ENCODE measurements around the gene NHP2. TPM values are rescaled to one million over a fixed set of nuclear protein-coding genes. Genes with fewer than 3 reads are reported as not detected.

NHP2 gene
- total RNA-seq, 6 experiments from 2014 or later = 35.5 to 174 (median 43.9) TPM

- no peaks in the 10 kb centered on the region for H3K36me3 ChIP-seq
- intact Hi-C loops (cut with DNase I) = no loop called here
- no peaks in the 10 kb centered on the region for H3K4me1 ChIP-seq
- no peaks in the 10 kb centered on the region for H3K9me3 ChIP-seq
- H3K27me3 ChIP-seq = no peaks in the 10 kb centered on the region
- H3K4me3 ChIP-seq = no peak overlapping the region
- 26% methylated on average over 3 of the region's 4 CpGs for WGBS (ENCODE audit: insufficient coverage, low coverage, low lambda C conversion rate, missing lambda C conversion rate)
- DNase-seq = no peak
- ATAC-seq = peak in 1 of 4 donors; percentile 19
- no peak overlapping the region for H3K27ac ChIP-seq
- TF ChIP-seq CTCF (IDR thresholded peaks at IDR 0.05) (no peak), POLR2A (IDR thresholded peaks at IDR 0.05) (no peak)
These were observed 28.6 kb upstream of the NHP2 start for GRCh38 chr5:178182158-178182876.

DNA sequence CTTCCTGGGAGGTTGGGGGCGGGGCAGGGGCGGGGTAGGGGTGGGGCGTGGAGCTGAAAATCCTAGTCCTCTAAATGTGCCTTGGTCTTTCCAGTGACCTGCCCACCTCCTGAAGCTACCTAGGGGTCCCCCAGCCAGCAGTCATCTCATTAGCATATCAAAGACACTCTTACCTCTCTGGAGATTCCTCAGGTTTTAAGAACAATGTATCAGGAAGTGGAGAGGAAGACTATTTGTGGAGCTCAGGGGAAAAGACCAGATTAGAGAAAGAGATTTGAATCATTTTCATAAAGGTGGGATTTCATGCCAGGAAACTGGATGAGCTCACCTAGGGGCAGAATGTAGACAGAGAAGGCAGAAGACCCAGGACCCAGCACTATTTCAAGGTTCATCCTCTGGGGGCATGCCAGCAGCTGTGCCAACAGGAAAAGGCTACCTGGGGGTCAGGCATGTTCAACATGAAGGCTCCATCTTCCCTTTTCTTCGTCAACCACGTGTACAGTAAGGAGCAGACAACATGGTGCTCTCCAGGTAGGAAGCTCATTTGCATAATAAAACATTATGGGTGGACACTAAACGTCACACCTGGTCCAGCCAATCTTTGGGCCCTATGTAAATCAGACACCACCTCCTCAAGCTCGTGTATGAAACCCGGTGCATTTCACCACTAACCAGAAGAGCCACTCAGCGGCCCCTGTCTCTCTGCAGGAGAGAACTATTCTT is 26.6 kb upstream of the NHP2 start:
- intact Hi-C loops (cut with DNase I) = no loop called here
- H3K9me3 ChIP-seq = no peaks in the 10 kb centered on the region
- 35% methylated on average over 6 of the region's 9 CpGs for WGBS (ENCODE audit: insufficient coverage, low coverage, low lambda C conversion rate, missing lambda C conversion rate)
- ATAC-seq (no peak), DNase-seq (no peak)
- H3K27me3 ChIP-seq = no peaks in the 10 kb centered on the region
- H3K27ac ChIP-seq = no peak overlapping the region
- no peaks in the 10 kb centered on the region for H3K36me3 ChIP-seq
- no peaks in the 10 kb centered on the region for H3K4me1 ChIP-seq
- TF ChIP-seq POLR2A (IDR thresholded peaks at IDR 0.05) (no peak), CTCF (IDR thresholded peaks at IDR 0.05) (no peak)
- H3K4me3 ChIP-seq = no peak overlapping the region

GRCh38 chr5:178177569-178177968 is 23.9 kb upstream of the NHP2 start:
- intact Hi-C loops (cut with DNase I) = no loop called here
- TF ChIP-seq POLR2A (IDR thresholded peaks at IDR 0.05) (no peak), CTCF (IDR thresholded peaks at IDR 0.05) (no peak)
- Histone ChIP-seq H3K36me3 (no peaks in the 10 kb centered on the region), H3K27me3 (no peaks in the 10 kb centered on the region), H3K4me3 (no peak overlapping the region), H3K27ac (no peak overlapping the region), H3K9me3 (no peaks in the 10 kb centered on the region), H3K4me1 (no peaks in the 10 kb centered on the region)
- DNase-seq (no peak), ATAC-seq (no peak)
- 84% methylated on average over 6 of the region's 8 CpGs for WGBS (ENCODE audit: insufficient coverage, low coverage, low lambda C conversion rate, missing lambda C conversion rate)

DNA sequence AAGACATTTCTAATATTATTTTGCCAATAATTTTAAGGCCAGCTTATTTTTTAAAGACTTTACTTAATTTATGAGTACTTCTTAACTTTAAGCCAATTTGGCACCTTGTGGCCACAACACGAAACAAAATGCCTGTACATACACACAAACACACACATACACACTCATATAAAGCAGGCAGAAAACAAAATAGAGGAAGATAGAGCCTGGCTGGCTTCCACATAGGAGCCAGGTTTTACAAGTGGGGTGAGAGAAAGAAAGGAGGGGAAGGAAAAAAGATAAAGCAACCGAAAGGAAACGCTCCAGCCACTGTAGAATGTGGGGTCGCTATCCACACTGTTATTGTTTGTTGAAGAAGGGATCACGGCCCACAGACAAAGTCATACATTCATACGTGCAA is 23.1 kb upstream of the NHP2 start:
- Histone ChIP-seq H3K4me3 (no peak overlapping the region), H3K4me1 (no peaks in the 10 kb centered on the region), H3K27ac (no peak overlapping the region), H3K27me3 (no peaks in the 10 kb centered on the region), H3K9me3 (no peaks in the 10 kb centered on the region), H3K36me3 (no peaks in the 10 kb centered on the region)
- intact Hi-C loops (cut with DNase I) = no loop called here
- no peak for DNase-seq
- no peak for TF ChIP-seq POLR2A (IDR thresholded peaks at IDR 0.05)
- no peak for TF ChIP-seq CTCF (IDR thresholded peaks at IDR 0.05)
- 56% methylated on average over 5 of the region's 6 CpGs for WGBS (ENCODE audit: insufficient coverage, low coverage, low lambda C conversion rate, missing lambda C conversion rate)
- ATAC-seq = no peak

Measured in right lobe of liver (tissue), 6 donors.